ENCODE measurements around the gene LRRC3.

LRRC3 gene

GRCh38 chr21:44418108-44418875, 37.0 kb upstream of the LRRC3 start:
- H3K27ac Mint-ChIP-seq (ENCODE audit: low read depth) = no peak overlapping the region
- no peaks in the 10 kb centered on the region for H3K4me1 Mint-ChIP-seq
- H3K27me3 Mint-ChIP-seq = no peaks in the 10 kb centered on the region
- H3K36me3 Mint-ChIP-seq (ENCODE audit: insufficient read depth) = peaks cover 4% of the 10 kb centered on the region
- no peaks in the 10 kb centered on the region for H3K9me3 Mint-ChIP-seq
- no peak overlapping the region for H3K4me3 Mint-ChIP-seq
- no peak for ATAC-seq (replicated peaks; ENCODE audit: extremely low read depth, poor library complexity, severe bottlenecking)
- DNase-seq (ENCODE audit: low spot score in 2 of 2) = no peak

GRCh38 chr21:44418876-44419230, 36.5 kb upstream of the LRRC3 start:
- no peaks in the 10 kb centered on the region for H3K27me3 Mint-ChIP-seq
- ATAC-seq (replicated peaks; ENCODE audit: extremely low read depth, poor library complexity, severe bottlenecking) = no peak

GRCh38 chr21:44419679-44420078, 35.6 kb upstream of the LRRC3 start:
- no peak overlapping the region for H3K27ac Mint-ChIP-seq (ENCODE audit: low read depth)
- no peak overlapping the region for H3K4me3 Mint-ChIP-seq
- no peaks in the 10 kb centered on the region for H3K4me1 Mint-ChIP-seq

More at GRCh38 chr21:44418876-44419230, 36.5 kb upstream of the LRRC3 start:
- Mint-ChIP-seq H3K9me3 (no peaks in the 10 kb centered on the region), H3K27ac (ENCODE audit: low read depth) (no peak overlapping the region), H3K4me3 (no peak overlapping the region), H3K4me1 (no peaks in the 10 kb centered on the region), H3K36me3 (ENCODE audit: insufficient read depth) (peaks cover 4% of the 10 kb centered on the region)
- DNase-seq (ENCODE audit: low spot score in 2 of 2) = no peak

GRCh38 chr21:44420416-44421205, 34.7 kb upstream of the LRRC3 start:
- no peak overlapping the region for H3K4me3 Mint-ChIP-seq
- ATAC-seq (replicated peaks; ENCODE audit: extremely low read depth, poor library complexity, severe bottlenecking) (no peak), DNase-seq (ENCODE audit: low spot score in 2 of 2) (no peak)
- H3K4me1 Mint-ChIP-seq = no peaks in the 10 kb centered on the region
- H3K27ac Mint-ChIP-seq (ENCODE audit: low read depth) = no peak overlapping the region
- H3K36me3 Mint-ChIP-seq (ENCODE audit: insufficient read depth) = peaks cover 4% of the 10 kb centered on the region
- no peaks in the 10 kb centered on the region for H3K27me3 Mint-ChIP-seq
- H3K9me3 Mint-ChIP-seq = no peaks in the 10 kb centered on the region

More at GRCh38 chr21:44419679-44420078, 35.6 kb upstream of the LRRC3 start:
- Mint-ChIP-seq H3K36me3 (ENCODE audit: insufficient read depth) (peaks cover 4% of the 10 kb centered on the region), H3K27me3 (no peaks in the 10 kb centered on the region), H3K9me3 (no peaks in the 10 kb centered on the region)
- DNase-seq (ENCODE audit: low spot score in 2 of 2) (no peak), ATAC-seq (replicated peaks; ENCODE audit: extremely low read depth, poor library complexity, severe bottlenecking) (no peak)

GRCh38 chr21:44421901-44422840, 33.1 kb upstream of the LRRC3 start:
- Mint-ChIP-seq H3K27me3 (no peaks in the 10 kb centered on the region), H3K4me1 (no peaks in the 10 kb centered on the region), H3K27ac (ENCODE audit: low read depth) (no peak overlapping the region), H3K4me3 (no peak overlapping the region), H3K36me3 (ENCODE audit: insufficient read depth) (peaks cover 6% of the 10 kb centered on the region), H3K9me3 (no peaks in the 10 kb centered on the region)
- DNase-seq (ENCODE audit: low spot score in 2 of 2) (no peak), ATAC-seq (replicated peaks; ENCODE audit: extremely low read depth, poor library complexity, severe bottlenecking) (no peak)

GRCh38 chr21:44423312-44423821, 31.9 kb upstream of the LRRC3 start:
- no peak overlapping the region for H3K27ac Mint-ChIP-seq (ENCODE audit: low read depth)
- no peaks in the 10 kb centered on the region for H3K27me3 Mint-ChIP-seq
- H3K4me1 Mint-ChIP-seq = no peaks in the 10 kb centered on the region
- H3K9me3 Mint-ChIP-seq = no peaks in the 10 kb centered on the region
- no peak for DNase-seq (ENCODE audit: low spot score in 2 of 2)
- ATAC-seq (replicated peaks; ENCODE audit: extremely low read depth, poor library complexity, severe bottlenecking) = no peak
- H3K4me3 Mint-ChIP-seq = no peak overlapping the region
- peaks cover 6% of the 10 kb centered on the region for H3K36me3 Mint-ChIP-seq (ENCODE audit: insufficient read depth)

GRCh38 chr21:44423941-44424607, 31.2 kb upstream of the LRRC3 start:
- Mint-ChIP-seq H3K4me3 (no peak overlapping the region), H3K27ac (ENCODE audit: low read depth) (no peak overlapping the region), H3K4me1 (no peaks in the 10 kb centered on the region), H3K9me3 (peaks cover 5% of the 10 kb centered on the region), H3K36me3 (ENCODE audit: insufficient read depth) (peaks cover 6% of the 10 kb centered on the region), H3K27me3 (no peaks in the 10 kb centered on the region)
- no peak for ATAC-seq (replicated peaks; ENCODE audit: extremely low read depth, poor library complexity, severe bottlenecking)
- no peak for DNase-seq (ENCODE audit: low spot score in 2 of 2)

GRCh38 chr21:44424608-44425306, 30.6 kb upstream of the LRRC3 start:
- H3K36me3 Mint-ChIP-seq (ENCODE audit: insufficient read depth) = peaks cover 5% of the 10 kb centered on the region
- H3K4me3 Mint-ChIP-seq = no peak overlapping the region
- ATAC-seq (replicated peaks; ENCODE audit: extremely low read depth, poor library complexity, severe bottlenecking) (no peak), DNase-seq (ENCODE audit: low spot score in 2 of 2) (no peak)
- no peaks in the 10 kb centered on the region for H3K27me3 Mint-ChIP-seq
- peaks cover 5% of the 10 kb centered on the region for H3K9me3 Mint-ChIP-seq
- no peaks in the 10 kb centered on the region for H3K4me1 Mint-ChIP-seq
- H3K27ac Mint-ChIP-seq (ENCODE audit: low read depth) = no peak overlapping the region

- Mint-ChIP-seq H3K4me1 (no peaks in the 10 kb centered on the region), H3K4me3 (no peak overlapping the region), H3K27ac (ENCODE audit: low read depth) (no peak overlapping the region), H3K9me3 (peaks cover 5% of the 10 kb centered on the region), H3K36me3 (ENCODE audit: insufficient read depth) (peaks cover 5% of the 10 kb centered on the region), H3K27me3 (no peaks in the 10 kb centered on the region)
- ATAC-seq (replicated peaks; ENCODE audit: extremely low read depth, poor library complexity, severe bottlenecking) (no peak), DNase-seq (ENCODE audit: low spot score in 2 of 2) (no peak)
Measured at GRCh38 chr21:44425307-44425894, 29.9 kb upstream of the LRRC3 start.

GRCh38 chr21:44425895-44426662, 29.2 kb upstream of the LRRC3 start:
- peaks cover 9% of the 10 kb centered on the region for H3K9me3 Mint-ChIP-seq
- H3K27ac Mint-ChIP-seq (ENCODE audit: low read depth) = no peak overlapping the region
- DNase-seq (ENCODE audit: low spot score in 2 of 2) (no peak), ATAC-seq (replicated peaks; ENCODE audit: extremely low read depth, poor library complexity, severe bottlenecking) (no peak)
- H3K4me3 Mint-ChIP-seq = no peak overlapping the region
- peaks cover 5% of the 10 kb centered on the region for H3K36me3 Mint-ChIP-seq (ENCODE audit: insufficient read depth)
- no peaks in the 10 kb centered on the region for H3K4me1 Mint-ChIP-seq
- no peaks in the 10 kb centered on the region for H3K27me3 Mint-ChIP-seq

Data from central memory CD8-positive, alpha-beta T cell (primary cell).